NOMO-1 treated with DMSO at 0.1 percent for 48 hours (cell line): ENCODE results near the gene SDK1.

Experiments used
- DNase-seq: peaks from one replicate; lab custom pipeline; 2025; ENCODE audit not compliant: unreplicated experiment; lab: John Stamatoyannopoulos, UW

The SDK1 gene

DNA sequence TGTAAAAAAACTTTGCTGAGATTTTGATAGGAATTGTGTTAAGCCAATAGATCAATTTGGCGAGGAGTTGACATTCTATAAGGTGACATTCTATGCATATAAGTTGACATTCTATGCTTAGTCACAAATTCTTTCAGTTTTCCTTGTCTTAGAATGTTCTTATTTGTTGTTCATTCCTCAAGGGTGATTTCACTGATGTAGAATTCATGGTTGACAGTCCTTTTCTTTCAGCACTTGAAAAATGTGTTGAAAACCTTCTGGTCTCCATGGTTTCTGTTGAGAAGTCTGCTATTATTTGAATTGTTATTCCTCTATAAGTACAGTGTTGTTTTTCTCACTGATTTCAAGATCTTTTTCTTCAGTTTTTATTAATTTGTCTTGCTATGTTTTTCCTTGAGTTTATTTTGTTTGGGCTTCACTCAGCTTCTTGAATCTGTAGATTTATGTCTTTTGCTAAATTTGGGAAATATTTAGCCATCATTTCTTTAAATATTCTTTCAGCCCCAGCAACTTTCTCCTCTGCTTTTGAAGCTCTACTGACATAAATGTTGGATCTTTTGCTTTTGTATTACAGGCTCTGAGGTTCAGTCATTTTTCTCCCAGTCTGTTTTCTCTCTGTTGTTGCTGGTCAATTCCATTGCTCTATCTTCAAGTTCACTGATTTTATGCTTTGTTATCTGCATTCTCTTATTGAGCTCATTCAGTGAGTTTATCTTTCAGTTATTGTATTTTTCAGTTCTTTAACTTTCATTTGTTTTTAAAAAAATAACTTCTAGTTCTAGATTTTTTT lies 154.9 kb downstream of the SDK1 start:
- DNase-seq = no peak

- DNase-seq = no peak
Measured at GRCh38 chr7:3459111-3459510, 158.1 kb downstream of the SDK1 start.

GRCh38 chr7:3461923-3462322 lies 160.9 kb downstream of the SDK1 start:
- DNase-seq = no peak

DNA sequence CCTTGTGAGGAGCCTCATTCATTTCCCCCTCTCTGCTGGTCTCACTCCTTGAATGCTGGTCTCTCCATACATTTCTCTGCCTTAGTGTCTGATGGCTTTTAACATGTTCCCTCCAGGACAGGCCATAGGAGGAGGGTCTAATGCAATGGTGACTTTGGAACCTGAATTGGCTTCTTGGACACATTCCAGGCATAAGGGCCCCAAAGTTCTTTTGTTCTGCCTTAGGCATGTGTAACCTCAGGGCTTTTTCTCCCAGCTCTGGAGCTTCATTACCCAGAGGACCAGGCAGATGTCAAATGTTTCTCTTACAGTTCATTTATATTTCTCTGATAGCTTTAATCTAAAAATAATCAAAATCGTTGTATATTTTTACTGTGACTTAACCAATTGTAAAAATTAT lies 162.6 kb downstream of the SDK1 start:
- DNase-seq = no peak

DNA sequence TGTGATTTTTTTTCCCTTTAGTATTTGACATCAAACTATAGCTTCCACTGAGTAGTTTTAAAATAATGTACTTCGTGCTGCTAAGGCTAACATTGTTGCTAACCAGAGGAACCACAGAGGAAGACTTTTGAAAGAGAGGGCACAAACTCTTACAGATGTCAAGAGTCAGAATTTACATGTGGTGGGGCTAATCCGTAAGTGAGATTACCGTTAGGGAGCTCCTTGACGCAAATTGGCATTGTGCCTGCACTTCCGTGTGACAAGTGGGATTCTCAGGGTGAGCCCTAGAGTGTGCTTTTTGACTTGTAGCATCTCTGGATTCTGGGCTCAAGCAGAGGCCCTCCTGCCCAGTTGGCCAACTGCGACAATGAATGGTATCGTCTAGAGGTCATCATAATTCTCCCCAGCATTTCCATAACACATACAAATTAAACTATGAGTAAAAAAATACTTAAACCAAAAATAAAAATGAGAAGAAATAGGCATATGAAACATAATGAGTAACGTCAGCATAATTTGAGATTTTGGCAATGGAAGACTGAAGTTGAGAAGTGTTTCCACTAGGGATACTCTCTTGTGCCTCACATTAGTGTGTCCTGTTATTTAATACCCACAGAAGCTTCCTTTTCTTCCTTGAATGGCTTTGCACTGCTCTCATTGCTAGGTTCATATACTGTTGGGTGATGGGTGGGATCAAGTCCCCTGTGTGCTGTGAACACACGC lies 164.0 kb downstream of the SDK1 start:
- DNase-seq = no peak

- DNase-seq = no peak
Measured at GRCh38 chr7:3466261-3466660, 165.2 kb downstream of the SDK1 start.

GRCh38 chr7:3469641-3470040 lies 168.6 kb downstream of the SDK1 start:
- no peak for DNase-seq

DNA sequence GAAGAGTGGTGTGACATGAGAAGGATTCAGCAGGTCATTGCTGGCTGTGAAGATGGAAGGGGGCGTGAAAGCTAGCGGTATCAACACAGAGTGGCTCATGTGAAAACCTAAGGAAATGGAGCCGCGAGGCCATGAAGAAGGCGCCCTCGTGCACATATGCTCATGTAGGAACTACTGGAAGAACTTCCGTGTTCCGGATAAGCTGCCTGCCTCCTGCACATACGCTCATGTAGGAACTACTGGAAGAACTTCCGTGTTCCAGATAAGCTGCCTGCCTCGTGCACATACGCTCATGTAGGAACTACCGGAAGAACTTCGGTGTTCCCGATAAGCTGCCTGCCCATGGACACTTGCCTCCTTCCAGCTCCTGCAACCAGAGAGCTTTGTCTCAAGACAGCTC lies 179.1 kb downstream of the SDK1 start:
- no peak for DNase-seq

DNA sequence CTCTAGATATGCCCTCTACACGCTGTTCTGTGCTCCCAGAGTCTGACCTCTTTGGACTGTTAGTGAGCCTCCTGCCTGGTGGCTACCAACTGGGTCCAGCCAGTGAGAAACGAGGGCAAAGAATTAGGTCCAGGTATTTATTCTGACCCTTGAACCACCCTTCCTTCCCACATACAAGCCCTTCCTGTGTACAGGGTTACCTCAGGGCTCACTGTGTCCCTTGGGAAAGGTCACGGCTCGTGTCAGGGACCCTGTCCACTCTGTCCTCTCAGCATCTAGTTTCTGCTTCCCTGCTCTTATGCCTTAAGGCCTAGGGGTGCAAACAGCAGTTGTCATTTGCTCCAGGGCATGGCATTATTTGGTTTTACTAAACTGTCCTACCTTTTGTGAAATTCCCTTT lies 180.4 kb downstream of the SDK1 start:
- no peak for DNase-seq

- peak; percentile 26 for DNase-seq
Measured at GRCh38 chr7:3482147-3482921, 181.3 kb downstream of the SDK1 start.

DNA sequence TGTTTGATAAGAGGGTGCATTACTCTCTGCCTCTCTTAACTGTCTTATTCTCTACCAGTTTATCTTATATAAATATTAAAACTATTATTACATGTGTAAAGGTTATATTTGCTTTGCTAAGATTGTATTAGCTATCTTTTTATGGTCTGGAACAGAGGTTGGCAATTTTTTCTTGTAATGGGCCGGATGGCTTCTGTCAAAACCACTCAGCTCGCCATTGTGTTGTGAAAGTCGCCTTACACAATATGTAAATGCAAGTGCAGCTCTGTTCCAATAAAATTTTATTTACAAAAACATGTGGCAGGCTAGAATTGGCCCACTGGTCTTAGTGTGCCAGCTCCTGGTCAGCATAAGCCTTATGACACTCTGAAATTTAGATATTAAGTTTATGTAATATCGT lies 185.8 kb downstream of the SDK1 start:
- DNase-seq = no peak

GRCh38 chr7:3488829-3489228 lies 187.8 kb downstream of the SDK1 start:
- DNase-seq = no peak

- DNase-seq = no peak
Measured at GRCh38 chr7:3493499-3493898, 192.4 kb downstream of the SDK1 start.

GRCh38 chr7:3494947-3495346 lies 193.9 kb downstream of the SDK1 start:
- no peak for DNase-seq

DNA sequence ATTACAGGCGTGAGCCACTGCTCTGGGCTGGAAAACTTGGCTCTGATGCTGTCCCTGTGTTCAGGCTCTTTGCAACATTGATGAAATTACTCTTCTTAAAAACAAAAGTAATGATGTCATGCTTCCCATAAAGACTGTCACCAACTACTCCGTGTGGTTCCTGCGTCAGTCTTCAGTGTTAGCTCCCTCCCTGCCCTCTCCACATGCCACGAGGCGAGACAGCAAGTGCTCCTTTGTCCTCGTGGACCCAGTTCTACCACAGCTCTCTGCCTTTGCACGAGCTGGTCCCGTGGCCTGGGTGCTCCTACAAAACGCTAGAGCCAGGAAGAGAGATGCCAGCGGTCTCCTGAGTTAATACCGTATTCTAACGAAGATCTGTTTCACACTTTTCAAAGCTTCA lies 194.5 kb downstream of the SDK1 start:
- no peak for DNase-seq

GRCh38 chr7:3495954-3496353 lies 194.9 kb downstream of the SDK1 start:
- no peak for DNase-seq

GRCh38 chr7:3497796-3498195 lies 196.7 kb downstream of the SDK1 start:
- DNase-seq = no peak

GRCh38 chr7:3501671-3502070 lies 200.6 kb downstream of the SDK1 start:
- no peak for DNase-seq

GRCh38 chr7:3504384-3504783 lies 203.3 kb downstream of the SDK1 start:
- no peak for DNase-seq

GRCh38 chr7:3510101-3511020 lies 209.3 kb downstream of the SDK1 start:
- peak; percentile 73 for DNase-seq

DNA sequence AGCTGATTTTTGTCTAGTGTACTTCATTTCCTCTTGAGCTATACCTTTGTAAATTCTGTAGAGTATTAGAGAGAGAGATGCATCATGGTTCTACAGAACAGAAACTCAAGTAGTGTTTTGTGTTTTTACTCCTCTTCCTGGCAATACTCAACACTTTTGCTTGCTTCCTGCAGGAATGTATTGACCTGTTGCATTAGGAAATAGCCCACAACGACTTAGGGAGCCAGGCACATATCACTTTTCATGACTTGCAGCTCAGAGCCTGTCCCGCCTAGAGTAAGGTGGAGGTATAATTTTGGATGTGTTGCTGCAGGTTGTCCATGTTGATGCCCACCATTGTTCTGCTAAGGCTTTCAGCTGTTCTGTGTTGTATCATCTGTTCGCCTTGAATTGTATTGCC lies 216.3 kb downstream of the SDK1 start:
- DNase-seq = no peak
